ENCODE results near the gene CFAP46.

CFAP46 gene

DNA sequence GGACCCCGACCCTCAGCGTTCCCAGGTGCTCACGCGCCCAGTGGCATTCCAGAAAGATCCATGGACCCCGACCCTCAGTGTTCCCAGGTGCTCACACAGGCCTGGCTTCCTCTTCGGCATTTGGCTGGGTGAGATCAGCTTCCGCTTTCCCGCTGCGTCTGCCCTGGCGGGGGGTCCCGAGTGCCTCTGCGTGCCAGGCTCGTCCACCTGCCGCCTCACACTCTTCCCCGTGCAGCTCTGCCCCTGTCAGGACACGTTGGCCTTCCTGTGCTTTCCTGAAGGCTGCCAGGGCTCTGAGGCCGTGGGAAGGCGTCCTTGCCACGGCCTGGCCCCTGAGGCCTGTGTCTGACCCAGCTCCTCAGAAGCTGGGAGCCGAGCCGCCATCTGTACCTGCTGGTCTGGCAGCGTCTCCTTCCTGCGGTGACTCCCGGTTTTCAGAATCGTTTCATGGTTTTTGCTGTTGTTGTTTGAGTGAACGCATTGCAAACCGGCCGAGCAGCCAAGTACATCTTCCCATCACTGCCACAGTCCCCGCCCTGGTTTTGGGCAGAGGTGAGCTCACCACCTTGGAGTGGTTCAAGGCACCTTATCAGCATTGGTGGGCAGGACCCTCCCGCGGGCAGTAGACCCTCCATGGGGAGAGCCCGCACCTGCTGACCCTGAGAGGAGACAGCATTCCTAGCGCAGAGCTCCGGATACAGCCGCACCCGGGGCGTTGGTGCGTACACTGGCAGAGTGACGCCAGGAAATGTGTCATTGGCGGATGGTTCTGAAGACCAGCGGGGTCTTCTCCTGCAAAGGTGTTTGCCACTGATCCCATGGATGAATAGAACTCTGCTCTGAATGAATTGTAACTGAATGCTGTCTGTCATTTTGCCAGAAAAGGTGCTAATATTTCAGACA is 173.8 kb downstream of the CFAP46 start:
- DNase-seq (ENCODE audit: low read depth): no peak

- no peak for DNase-seq (ENCODE audit: low read depth)
These were observed 176.1 kb downstream of the CFAP46 start for GRCh38 chr10:132766291-132766690.

GRCh38 chr10:132765435-132765834 is 176.9 kb downstream of the CFAP46 start:
- DNase-seq (ENCODE audit: low read depth): no peak

DNA sequence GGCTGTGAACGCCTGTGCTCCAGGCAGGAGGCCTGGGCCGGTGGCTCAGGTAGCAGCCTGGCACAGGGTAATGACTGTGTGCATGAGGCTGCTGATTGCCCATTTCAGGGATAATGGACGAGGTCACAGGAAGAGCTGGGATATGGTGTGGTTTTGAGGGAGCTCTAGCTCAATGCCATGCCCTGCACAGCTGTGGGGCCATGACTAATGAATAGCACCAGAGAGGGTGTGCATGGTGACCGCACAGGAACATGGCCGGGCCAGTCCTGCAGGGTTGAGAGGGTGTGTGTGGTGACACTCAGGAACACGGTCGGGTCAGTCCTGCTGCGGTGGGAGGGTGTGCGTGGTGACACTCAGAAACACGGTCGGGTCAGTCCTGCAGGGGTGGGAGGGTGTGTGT is 178.3 kb downstream of the CFAP46 start:
- no peak for DNase-seq (ENCODE audit: low read depth)

GRCh38 chr10:132763545-132763944 is 178.8 kb downstream of the CFAP46 start:
- DNase-seq (ENCODE audit: low read depth): no peak

GRCh38 chr10:132762267-132762666 is 180.1 kb downstream of the CFAP46 start:
- no peak for DNase-seq (ENCODE audit: low read depth)

GRCh38 chr10:132761395-132762060 is 180.8 kb downstream of the CFAP46 start:
- no peak for DNase-seq (ENCODE audit: low read depth)

DNA sequence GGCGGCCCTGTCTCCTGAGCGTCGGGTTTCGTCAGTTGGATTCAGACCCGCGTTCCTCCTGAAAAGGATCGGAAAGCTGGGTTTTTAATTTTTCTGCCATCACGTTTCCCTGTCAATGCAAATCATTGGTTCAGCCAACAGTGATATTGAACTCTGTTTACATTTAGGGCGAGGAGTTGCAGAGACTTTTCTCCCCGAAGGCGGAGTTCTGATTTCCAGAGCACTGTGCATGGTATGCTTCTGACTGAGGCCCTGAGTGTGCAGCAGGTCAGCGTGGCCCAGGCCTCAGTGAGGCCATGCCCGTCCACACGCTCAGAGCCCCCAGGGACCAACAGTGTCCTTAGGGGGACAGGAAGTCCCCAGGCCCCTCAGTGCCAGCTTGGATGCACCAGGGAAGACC is 183.5 kb downstream of the CFAP46 start:
- DNase-seq (ENCODE audit: low read depth): no peak
